Measurements from ENCODE around the gene SH2D3C. TPM values are rescaled to one million over a fixed set of nuclear protein-coding genes. Genes with fewer than 3 reads are reported as not detected.

The SH2D3C gene
- total RNA-seq, 1 donor from 2014 or later: 19.3 TPM

DNA sequence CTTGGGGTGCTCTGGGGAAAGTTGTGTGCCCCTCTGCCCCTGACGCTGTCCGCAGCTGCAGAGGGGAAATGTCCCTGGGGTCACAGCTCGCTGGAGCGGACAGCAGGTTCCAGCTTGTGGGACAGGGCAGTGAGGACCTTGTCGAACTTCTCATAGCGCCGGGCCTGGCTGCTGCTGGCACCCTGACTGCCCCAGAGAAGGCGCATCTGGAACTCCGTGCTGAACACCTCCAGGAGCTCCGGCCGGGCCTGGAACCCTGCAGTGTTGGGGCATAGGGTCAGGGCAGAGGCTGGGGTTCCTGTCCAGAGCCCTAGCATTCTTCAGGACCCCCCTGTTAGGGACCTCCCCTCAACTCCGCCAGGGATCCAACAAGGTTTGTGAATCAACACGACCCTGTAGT, 39.8 kb downstream of the SH2D3C start:
- Mint-ChIP-seq H3K27me3 (ENCODE audit: unreplicated experiment) (no peaks in the 10 kb centered on the region), H3K27ac (ENCODE audit: unreplicated experiment) (no peak overlapping the region), H3K36me3 (ENCODE audit: unreplicated experiment) (peaks cover 16% of the 10 kb centered on the region), H3K4me3 (ENCODE audit: unreplicated experiment) (no peak overlapping the region), H3K9me3 (ENCODE audit: unreplicated experiment) (no peaks in the 10 kb centered on the region), H3K4me1 (ENCODE audit: unreplicated experiment) (peaks cover 10% of the 10 kb centered on the region)
- no peak for DNase-seq (ENCODE audit: extremely low spot score, unreplicated experiment)
- TF ChIP-seq, protein P1, sequence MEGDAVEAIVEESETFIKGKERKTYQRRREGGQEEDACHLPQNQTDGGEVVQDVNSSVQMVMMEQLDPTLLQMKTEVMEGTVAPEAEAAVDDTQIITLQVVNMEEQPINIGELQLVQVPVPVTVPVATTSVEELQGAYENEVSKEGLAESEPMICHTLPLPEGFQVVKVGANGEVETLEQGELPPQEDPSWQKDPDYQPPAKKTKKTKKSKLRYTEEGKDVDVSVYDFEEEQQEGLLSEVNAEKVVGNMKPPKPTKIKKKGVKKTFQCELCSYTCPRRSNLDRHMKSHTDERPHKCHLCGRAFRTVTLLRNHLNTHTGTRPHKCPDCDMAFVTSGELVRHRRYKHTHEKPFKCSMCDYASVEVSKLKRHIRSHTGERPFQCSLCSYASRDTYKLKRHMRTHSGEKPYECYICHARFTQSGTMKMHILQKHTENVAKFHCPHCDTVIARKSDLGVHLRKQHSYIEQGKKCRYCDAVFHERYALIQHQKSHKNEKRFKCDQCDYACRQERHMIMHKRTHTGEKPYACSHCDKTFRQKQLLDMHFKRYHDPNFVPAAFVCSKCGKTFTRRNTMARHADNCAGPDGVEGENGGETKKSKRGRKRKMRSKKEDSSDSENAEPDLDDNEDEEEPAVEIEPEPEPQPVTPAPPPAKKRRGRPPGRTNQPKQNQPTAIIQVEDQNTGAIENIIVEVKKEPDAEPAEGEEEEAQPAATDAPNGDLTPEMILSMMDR (IDR thresholded peaks at IDR 0.05): no peak

DNA sequence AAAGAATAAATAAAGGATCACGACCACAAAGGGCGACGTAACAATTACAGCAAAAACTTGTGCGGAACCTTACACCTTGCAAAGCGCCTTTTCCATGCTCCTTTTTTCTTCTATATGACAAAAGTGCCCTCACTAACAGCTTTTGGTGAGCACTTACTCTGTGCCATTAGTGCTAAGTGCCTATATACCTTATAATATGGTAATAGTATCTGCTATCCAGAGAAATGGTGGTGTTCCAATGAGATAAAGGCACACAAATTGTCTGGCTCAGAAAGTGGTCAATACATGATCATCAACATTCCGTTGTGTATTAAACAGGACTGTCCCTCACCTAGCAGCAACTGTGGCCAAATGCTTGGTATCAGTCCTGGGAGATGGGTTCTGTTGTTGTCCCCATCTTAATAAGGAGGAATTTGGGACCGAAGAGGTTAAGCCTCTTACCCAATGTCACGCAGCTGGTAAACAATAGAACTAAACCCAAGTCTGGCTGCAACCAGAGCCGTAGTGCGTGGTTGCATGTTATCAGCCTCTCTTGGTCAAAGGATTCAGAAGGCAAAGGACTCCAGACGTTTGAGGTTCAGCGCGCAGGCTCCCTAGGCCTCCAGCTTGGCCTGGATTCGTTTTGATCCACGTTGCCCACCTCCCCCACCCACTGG, 42.8 kb downstream of the SH2D3C start:
- Mint-ChIP-seq H3K27ac (ENCODE audit: unreplicated experiment) (peak overlapping the region; percentile 84), H3K4me1 (ENCODE audit: unreplicated experiment) (peaks cover 11% of the 10 kb centered on the region), H3K4me3 (ENCODE audit: unreplicated experiment) (peak overlapping the region; percentile 78), H3K27me3 (ENCODE audit: unreplicated experiment) (no peaks in the 10 kb centered on the region), H3K9me3 (ENCODE audit: unreplicated experiment) (no peaks in the 10 kb centered on the region), H3K36me3 (ENCODE audit: unreplicated experiment) (peaks cover 6% of the 10 kb centered on the region)
- TF ChIP-seq, protein P1 (IDR thresholded peaks at IDR 0.05): no peak
- DNase-seq (ENCODE audit: extremely low spot score, unreplicated experiment): no peak

DNA sequence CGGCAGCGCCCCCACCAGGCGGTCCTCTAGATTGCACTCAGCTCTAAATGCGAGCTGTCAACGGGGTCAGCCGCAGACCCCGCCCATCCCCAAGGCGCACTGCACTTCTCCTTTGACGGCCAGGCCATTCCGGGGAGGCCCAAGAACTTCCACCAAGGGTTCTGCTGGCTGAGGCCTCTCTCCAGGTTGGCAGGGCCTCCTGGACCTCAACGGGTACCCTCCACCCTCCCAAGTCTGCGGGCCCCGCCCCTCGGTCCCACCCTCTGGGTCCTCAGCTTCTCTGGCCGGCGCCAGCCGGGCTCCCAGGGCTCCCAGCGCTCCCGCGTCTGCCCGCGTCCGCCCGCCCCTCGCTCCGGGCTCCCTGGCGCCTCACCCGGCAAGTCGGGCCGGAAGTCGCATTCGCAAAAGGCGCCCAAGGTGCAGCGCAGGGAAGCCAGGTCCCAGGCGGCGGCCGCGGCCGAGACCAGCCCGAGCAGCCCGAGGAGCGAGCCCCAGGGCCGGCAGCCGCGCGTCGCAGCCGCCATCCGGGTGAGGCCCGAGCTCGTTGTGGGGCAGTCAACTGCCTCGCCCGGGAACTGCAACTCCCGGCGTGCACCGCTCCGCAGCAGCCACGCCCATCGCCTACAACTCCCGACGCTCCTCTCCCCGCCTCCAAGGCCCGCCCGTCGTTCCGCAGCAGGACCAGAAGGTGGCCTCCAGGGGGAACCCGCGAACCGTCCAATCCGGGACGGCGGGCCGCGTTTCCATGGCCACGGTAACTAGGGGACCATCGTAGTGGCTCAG, 43.5 kb downstream of the SH2D3C start, which contains the start of gene TOR2A:
Gene TOR2A (minus strand): TSS at position 548 of the 783 bp plus-strand sequence. CDS start 24 bp downstream, at position 524.
- TF ChIP-seq, protein P1 (IDR thresholded peaks at IDR 0.05): peak; percentile 98
- no peaks in the 10 kb centered on the region for H3K27me3 Mint-ChIP-seq (ENCODE audit: unreplicated experiment)
- peaks cover 11% of the 10 kb centered on the region for H3K4me1 Mint-ChIP-seq (ENCODE audit: unreplicated experiment)
- peak within 1 kb of the TSS; percentile 78 for H3K4me3 Mint-ChIP-seq (ENCODE audit: unreplicated experiment)
- H3K9me3 Mint-ChIP-seq (ENCODE audit: unreplicated experiment): no peaks in the 10 kb centered on the region
- peaks cover 6% of the 10 kb centered on the region for H3K36me3 Mint-ChIP-seq (ENCODE audit: unreplicated experiment)
- DNase-seq (ENCODE audit: extremely low spot score, unreplicated experiment): peak; percentile 99
- H3K27ac Mint-ChIP-seq (ENCODE audit: unreplicated experiment): peak within 1 kb of the TSS; percentile 84

DNA sequence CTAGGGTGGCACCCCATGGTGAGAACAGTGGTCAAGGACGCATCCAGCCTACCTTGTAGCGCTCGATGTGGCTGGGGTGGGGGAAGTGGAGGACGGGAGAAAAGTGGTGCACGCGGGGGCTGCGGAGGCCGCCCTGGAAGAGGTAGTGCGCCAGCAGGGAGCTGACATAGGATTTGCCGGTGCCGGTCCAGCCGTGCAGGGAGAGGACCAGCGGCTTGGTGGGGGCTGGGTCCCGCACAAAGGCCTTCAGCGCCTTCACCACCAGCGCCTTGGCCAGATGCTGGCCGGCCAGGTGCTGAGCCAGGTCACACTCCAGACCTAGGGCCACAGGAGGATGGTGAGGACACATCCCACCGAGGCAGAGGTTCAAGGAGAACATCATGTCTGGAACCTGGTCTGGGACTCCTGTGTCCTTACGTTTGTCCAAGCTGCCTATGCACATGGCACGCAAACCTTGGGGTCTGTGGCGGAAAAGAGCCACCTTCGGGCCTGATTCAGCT, 44.2 kb downstream of the SH2D3C start:
- TF ChIP-seq, protein P1 (IDR thresholded peaks at IDR 0.05): no peak
- no peak for DNase-seq (ENCODE audit: extremely low spot score, unreplicated experiment)
- no peaks in the 10 kb centered on the region for H3K27me3 Mint-ChIP-seq (ENCODE audit: unreplicated experiment)
- H3K36me3 Mint-ChIP-seq (ENCODE audit: unreplicated experiment): peaks cover 6% of the 10 kb centered on the region
- H3K4me3 Mint-ChIP-seq (ENCODE audit: unreplicated experiment): peak overlapping the region; percentile 78
- peak overlapping the region; percentile 59 for H3K27ac Mint-ChIP-seq (ENCODE audit: unreplicated experiment)
- H3K9me3 Mint-ChIP-seq (ENCODE audit: unreplicated experiment): no peaks in the 10 kb centered on the region
- H3K4me1 Mint-ChIP-seq (ENCODE audit: unreplicated experiment): peaks cover 11% of the 10 kb centered on the region

DNA sequence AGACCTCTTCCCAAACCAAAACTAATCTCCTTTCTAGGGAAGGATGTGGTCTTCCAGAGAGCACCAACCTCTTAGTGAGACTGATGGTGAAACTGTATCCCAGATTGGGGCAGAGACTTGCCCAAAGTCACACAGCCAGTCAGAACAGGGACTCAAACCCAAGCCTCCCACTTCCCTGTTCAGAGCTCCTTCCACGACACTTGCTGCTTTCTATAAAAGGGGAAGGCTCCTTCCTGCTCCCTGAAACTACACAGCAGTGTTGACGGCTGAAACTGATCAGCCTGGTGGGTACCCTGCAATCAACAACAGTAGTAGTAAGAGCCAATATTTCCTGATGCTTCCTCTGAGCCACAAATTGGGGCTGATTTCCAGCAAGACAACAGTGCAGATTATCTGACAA, 44.9 kb downstream of the SH2D3C start:
- H3K36me3 Mint-ChIP-seq (ENCODE audit: unreplicated experiment): peaks cover 3% of the 10 kb centered on the region
- peaks cover 11% of the 10 kb centered on the region for H3K4me1 Mint-ChIP-seq (ENCODE audit: unreplicated experiment)
- DNase-seq (ENCODE audit: extremely low spot score, unreplicated experiment): no peak
- TF ChIP-seq, protein P1 (IDR thresholded peaks at IDR 0.05): no peak
- no peaks in the 10 kb centered on the region for H3K9me3 Mint-ChIP-seq (ENCODE audit: unreplicated experiment)
- H3K27me3 Mint-ChIP-seq (ENCODE audit: unreplicated experiment): no peaks in the 10 kb centered on the region
- H3K27ac Mint-ChIP-seq (ENCODE audit: unreplicated experiment): peak overlapping the region; percentile 23
- peak overlapping the region; percentile 33 for H3K4me3 Mint-ChIP-seq (ENCODE audit: unreplicated experiment)
